A673 (cell line): ENCODE results near the gene TMEM95. TPM values are rescaled to one million over a fixed set of nuclear protein-coding genes. Genes with fewer than 3 reads are reported as not detected.

ENCODE experiments used
- BruUV-seq: library from RNA; stranded (reverse); fragments of 400-500 nt; replicated peaks from 2 replicates; lab custom pipeline; 2021; lab: Mats Ljungman, UMichigan
- CTCF ChIA-PET: fragments of 300-600 bp; sonication (Branson Sonifier 250); formaldehyde crosslinking; loops from one replicate; lab custom pipeline; 2022; ENCODE audit warnings: antibody characterized with exemption; lab: Charles Lee
- POLR2A ChIA-PET: fragments of 300-600 bp; sonication (Branson Sonifier 250); formaldehyde crosslinking; loops from one replicate; lab custom pipeline; 2022; ENCODE audit warnings: antibody characterized with exemption; ENCODE audit not compliant: low non-redundant PET; lab: Charles Lee
- DNase-seq: peaks from one replicate; pipeline ENCODE4 v3.0.0-alpha.2; 2015; ENCODE audit warnings: low spot score
- H3K27ac ChIP-seq: fragments of 200-600 bp; sonication (generic); 2 replicates; pipeline ENCODE4 v1.5.1; 2016; ENCODE audit warnings: mixed run types, low read depth, mild to moderate bottlenecking, mixed read lengths, antibody characterized with exemption, low read length; ENCODE audit not compliant: poor library complexity, severe bottlenecking
- H3K27me3 ChIP-seq: fragments of 200-600 bp; sonication (generic); replicated peaks from 2 replicates; pipeline ENCODE4 v1.6.1; 2017; ENCODE audit warnings: mixed run types, low read depth, mild to moderate bottlenecking, mixed read lengths, antibody characterized with exemption, low read length; ENCODE audit not compliant: insufficient read depth, poor library complexity
- H3K36me3 ChIP-seq: fragments of 200-600 bp; sonication (generic); 2 replicates; pipeline ENCODE4 v1.6.1; 2016; ENCODE audit warnings: mixed run types, mild to moderate bottlenecking, mixed read lengths, antibody characterized with exemption, low read length; ENCODE audit not compliant: insufficient read depth, poor library complexity, severe bottlenecking
- H3K4me1 ChIP-seq: fragments of 200-600 bp; sonication (generic); 2 replicates; pipeline ENCODE4 v1.6.1; 2017; ENCODE audit warnings: mixed run types, mild to moderate bottlenecking, mixed read lengths, antibody characterized with exemption, low read length; ENCODE audit not compliant: insufficient read depth, poor library complexity, severe bottlenecking
- H3K4me3 ChIP-seq: fragments of 200-600 bp; sonication (generic); 2 replicates; pipeline ENCODE4 v1.5.1; 2016; ENCODE audit warnings: low read depth, mixed run types, mild to moderate bottlenecking, mixed read lengths, low read length; ENCODE audit not compliant: poor library complexity, severe bottlenecking
- H3K9me3 ChIP-seq: fragments of 200-600 bp; sonication (generic); 2 replicates; pipeline ENCODE4 v1.6.1; 2016; ENCODE audit warnings: mixed run types, low read depth, mild to moderate bottlenecking, mixed read lengths, antibody characterized with exemption, low read length; ENCODE audit not compliant: poor library complexity, severe bottlenecking
- EZH2 ChIP-seq: fragments of 200-600 bp; sonication (generic); IDR thresholded peaks from 2 replicates; pipeline ENCODE4 v1.6.1; 2017; ENCODE audit warnings: borderline replicate concordance, low read depth, mild to moderate bottlenecking, mixed read lengths, antibody characterized with exemption, low read length; ENCODE audit not compliant: poor library complexity, severe bottlenecking
- intact Hi-C: fragments of 100-400 bp; cut with micrococcal nuclease; formaldehyde crosslinking; loops from one replicate; pipeline ENCODE4 v1.10.0; 2022; ENCODE audit not compliant: unreplicated experiment
- total RNA-seq: library from RNA; stranded (reverse); gene quantifications from 2 replicates; pipeline ENCODE4 v1.2.3, GENCODE V29; 2021
- TF ChIP-seq, protein P1 (sequence below): fragments of 300-800, 200-600 bp; sonication (generic); conservative IDR thresholded peaks from 2 replicates; pipeline ENCODE4 v1.5.1; 2017; ENCODE audit warnings: low read depth, mild to moderate bottlenecking, antibody characterized with exemption, low read length, moderate library complexity, mixed read lengths

The TMEM95 gene
- total RNA-seq, 1 experiment from 2014 or later, result not detected

DNA sequence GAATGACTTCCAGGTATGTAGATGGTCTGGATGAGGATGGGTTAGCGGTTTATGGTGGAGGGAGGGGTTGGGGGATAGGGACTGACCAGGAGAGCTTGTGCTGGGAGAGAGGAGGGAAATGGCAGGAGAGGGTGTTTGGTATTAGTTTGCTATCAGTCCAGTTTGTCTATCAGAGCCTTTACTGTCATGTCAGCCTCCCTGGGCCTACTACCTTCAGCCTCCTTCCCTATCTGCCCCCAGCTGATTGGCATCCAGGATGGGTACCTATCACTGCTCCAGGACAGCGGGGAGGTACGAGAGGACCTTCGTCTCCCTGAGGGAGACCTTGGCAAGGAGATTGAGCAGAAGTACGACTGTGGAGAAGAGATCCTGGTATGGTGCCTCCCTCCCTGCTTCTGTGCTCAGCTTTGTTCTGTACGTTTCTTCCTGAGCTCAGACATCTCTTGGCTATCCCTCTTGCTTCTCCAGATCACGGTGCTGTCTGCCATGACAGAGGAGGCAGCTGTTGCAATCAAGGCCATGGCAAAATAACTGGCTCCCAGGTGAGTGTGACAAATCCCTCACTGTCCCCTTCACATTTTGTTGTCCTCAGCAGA lies 43.7 kb upstream of the TMEM95 start:
- H3K9me3 ChIP-seq, result no peaks in the 10 kb centered on the region
- no peak for DNase-seq
- H3K4me3 ChIP-seq, result no peak overlapping the region
- ChIA-PET POLR2A (no interaction called here), CTCF (no interaction called here)
- BruUV-seq, result TSS peak; percentile 52
- TF ChIP-seq EZH2, result no peak
- TF ChIP-seq, protein P1, sequence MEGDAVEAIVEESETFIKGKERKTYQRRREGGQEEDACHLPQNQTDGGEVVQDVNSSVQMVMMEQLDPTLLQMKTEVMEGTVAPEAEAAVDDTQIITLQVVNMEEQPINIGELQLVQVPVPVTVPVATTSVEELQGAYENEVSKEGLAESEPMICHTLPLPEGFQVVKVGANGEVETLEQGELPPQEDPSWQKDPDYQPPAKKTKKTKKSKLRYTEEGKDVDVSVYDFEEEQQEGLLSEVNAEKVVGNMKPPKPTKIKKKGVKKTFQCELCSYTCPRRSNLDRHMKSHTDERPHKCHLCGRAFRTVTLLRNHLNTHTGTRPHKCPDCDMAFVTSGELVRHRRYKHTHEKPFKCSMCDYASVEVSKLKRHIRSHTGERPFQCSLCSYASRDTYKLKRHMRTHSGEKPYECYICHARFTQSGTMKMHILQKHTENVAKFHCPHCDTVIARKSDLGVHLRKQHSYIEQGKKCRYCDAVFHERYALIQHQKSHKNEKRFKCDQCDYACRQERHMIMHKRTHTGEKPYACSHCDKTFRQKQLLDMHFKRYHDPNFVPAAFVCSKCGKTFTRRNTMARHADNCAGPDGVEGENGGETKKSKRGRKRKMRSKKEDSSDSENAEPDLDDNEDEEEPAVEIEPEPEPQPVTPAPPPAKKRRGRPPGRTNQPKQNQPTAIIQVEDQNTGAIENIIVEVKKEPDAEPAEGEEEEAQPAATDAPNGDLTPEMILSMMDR, result no peak
- no peak overlapping the region for H3K27ac ChIP-seq
- intact Hi-C loops, result no loop called here
- H3K27me3 ChIP-seq, result no peaks in the 10 kb centered on the region
- peaks cover 53% of the 10 kb centered on the region for H3K36me3 ChIP-seq
- H3K4me1 ChIP-seq, result peaks cover 28% of the 10 kb centered on the region

DNA sequence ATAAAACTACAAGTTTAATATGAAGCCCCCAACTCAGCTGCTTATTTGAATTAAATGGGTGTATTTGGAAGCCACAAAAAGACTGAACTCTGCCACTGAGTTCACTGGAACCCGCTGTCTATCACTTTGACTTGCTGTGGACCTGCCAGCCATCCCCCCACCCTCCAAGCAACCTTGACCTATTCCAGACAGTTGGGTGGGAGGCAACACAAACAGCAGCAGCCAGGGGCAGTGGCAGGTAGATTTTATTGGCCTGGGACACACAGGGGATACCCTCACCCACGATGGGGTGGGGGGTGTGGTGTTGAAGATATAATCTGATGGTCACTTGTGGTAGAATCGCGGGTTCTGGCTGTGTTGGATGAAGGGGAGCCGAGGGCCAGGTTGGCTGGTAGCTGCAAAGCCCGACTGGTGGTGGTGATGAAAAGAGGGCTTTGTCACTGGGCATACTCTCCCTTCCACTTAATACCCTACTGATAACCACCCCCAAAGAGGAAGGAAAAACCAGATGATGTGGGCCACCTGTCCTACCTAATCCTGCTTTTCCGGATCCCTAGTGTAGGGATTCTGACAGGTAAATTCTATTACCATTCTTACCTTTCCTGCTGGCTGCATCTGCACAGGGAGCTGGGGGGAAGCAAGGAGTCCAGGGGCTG lies 42.4 kb upstream of the TMEM95 start:
- no peak overlapping the region for H3K4me3 ChIP-seq
- CTCF ChIA-PET, result no interaction called here
- TF ChIP-seq, protein P1, result no peak
- TF ChIP-seq EZH2, result no peak
- BruUV-seq, result no TSS peak
- H3K27ac ChIP-seq, result no peak overlapping the region
- no peaks in the 10 kb centered on the region for H3K27me3 ChIP-seq
- H3K9me3 ChIP-seq, result no peaks in the 10 kb centered on the region
- H3K36me3 ChIP-seq, result peaks cover 59% of the 10 kb centered on the region
- H3K4me1 ChIP-seq, result peaks cover 28% of the 10 kb centered on the region
- POLR2A ChIA-PET, result no interaction called here
- DNase-seq, result no peak
- intact Hi-C loops, result no loop called here

DNA sequence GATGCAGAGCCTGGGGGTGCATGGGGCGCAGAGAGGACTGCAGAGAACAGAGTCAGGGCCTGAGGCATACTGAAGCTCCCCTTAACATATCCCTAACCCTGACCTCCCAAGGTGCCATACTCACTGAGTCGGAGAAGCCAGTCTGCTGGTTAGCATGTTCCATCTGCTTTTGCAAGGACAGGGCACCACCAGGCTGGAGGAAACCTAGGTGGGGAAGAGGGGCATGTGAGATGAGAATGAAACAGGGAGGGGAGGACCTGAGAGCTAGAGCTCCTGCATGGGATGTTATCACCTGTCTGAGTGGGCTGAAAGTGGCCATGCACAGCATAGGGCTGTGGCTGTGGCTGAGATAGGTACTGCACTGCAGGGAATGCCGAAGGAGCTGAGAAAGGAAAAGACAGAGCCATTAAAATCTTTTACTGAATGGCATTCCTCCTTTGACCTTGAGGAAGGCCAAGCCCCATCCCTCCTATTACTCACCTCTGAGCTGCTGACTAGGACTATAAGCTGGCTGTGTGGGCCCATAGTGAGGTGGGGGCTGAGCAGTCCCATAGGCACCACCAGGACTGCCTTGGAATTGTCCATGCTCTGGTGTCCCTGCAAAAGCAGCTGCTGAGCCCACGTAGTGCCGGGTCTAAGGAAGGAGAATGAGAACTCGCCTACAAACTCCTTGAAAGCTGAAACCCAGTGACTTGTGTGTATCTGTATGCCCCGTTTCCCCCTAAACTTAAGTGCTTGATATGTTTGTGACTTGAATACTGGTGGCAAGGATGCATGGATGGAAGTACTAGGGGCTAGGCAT lies 41.7 kb upstream of the TMEM95 start:
- H3K36me3 ChIP-seq, result peaks cover 66% of the 10 kb centered on the region
- H3K27me3 ChIP-seq, result no peaks in the 10 kb centered on the region
- no TSS peak for BruUV-seq
- no peak overlapping the region for H3K4me3 ChIP-seq
- TF ChIP-seq, protein P1, result no peak
- TF ChIP-seq EZH2, result no peak
- intact Hi-C loops, result no loop called here
- DNase-seq, result no peak
- peaks cover 28% of the 10 kb centered on the region for H3K4me1 ChIP-seq
- POLR2A ChIA-PET, result no interaction called here
- H3K9me3 ChIP-seq, result no peaks in the 10 kb centered on the region
- CTCF ChIA-PET, result no interaction called here
- no peak overlapping the region for H3K27ac ChIP-seq
